DOHH2 (cell line): Measurements from ENCODE around the gene SELL.

ENCODE experiments used
- H3F3A ChIP-seq: fragments of 200-600 bp; sonication (generic), shearing (Covaris generic); 2 replicates; pipeline ENCODE4 v1.6.0; 2016; ENCODE audit warnings: antibody characterized with exemption, mild to moderate bottlenecking; ENCODE audit not compliant: control insufficient read depth, insufficient read depth
- H3K27ac ChIP-seq: fragments of 200-600 bp; sonication (generic); 2 replicates; pipeline ENCODE4 v1.5.1; 2014; ENCODE audit warnings: low read depth, mild to moderate bottlenecking, low read length, moderate library complexity
- H3K27me3 ChIP-seq: fragments of 200-600 bp; sonication (generic); 2 replicates; pipeline ENCODE4 v1.6.1; 2014; ENCODE audit warnings: mild to moderate bottlenecking, low read length, mixed read lengths; ENCODE audit not compliant: control insufficient read depth
- H3K36me3 ChIP-seq: fragments of 200-600 bp; sonication (generic); 2 replicates; pipeline ENCODE4 v1.6.1; 2014; ENCODE audit warnings: mild to moderate bottlenecking, low read length, moderate library complexity, mixed read lengths; ENCODE audit not compliant: control insufficient read depth
- H3K4me1 ChIP-seq: fragments of 200-600 bp; sonication (generic); 2 replicates; pipeline ENCODE4 v1.6.1; 2014; ENCODE audit warnings: mild to moderate bottlenecking, low read length, mixed read lengths; ENCODE audit not compliant: control insufficient read depth
- H3K4me2 ChIP-seq: fragments of 200-600 bp; sonication (generic); 2 replicates; pipeline ENCODE4 v1.6.0; 2014; ENCODE audit warnings: mild to moderate bottlenecking, low read length, moderate library complexity
- H3K4me3 ChIP-seq: fragments of 200-600 bp; sonication (generic); 2 replicates; pipeline ENCODE4 v1.5.1; 2014; ENCODE audit warnings: mild to moderate bottlenecking, low read length, mixed read lengths
- H3K79me2 ChIP-seq: fragments of 200-600 bp; sonication (generic); 2 replicates; pipeline ENCODE4 v1.6.1; 2014; ENCODE audit warnings: mild to moderate bottlenecking, low read length, mixed read lengths; ENCODE audit not compliant: control insufficient read depth
- H3K9me2 ChIP-seq: fragments of 200-600 bp; sonication (generic); replicated peaks from 2 replicates; pipeline ENCODE4 v1.6.1; 2014; ENCODE audit warnings: mild to moderate bottlenecking, low read length, mixed read lengths; ENCODE audit not compliant: control insufficient read depth
- H3K9me3 ChIP-seq: fragments of 200-600 bp; sonication (generic); 2 replicates; pipeline ENCODE4 v1.6.1; 2014; ENCODE audit warnings: antibody characterized with exemption, low read length, mixed read lengths; ENCODE audit not compliant: control insufficient read depth, insufficient read depth
- H4K20me1 ChIP-seq: fragments of 200-600 bp; sonication (generic); 2 replicates; pipeline ENCODE4 v1.6.0; 2014; ENCODE audit warnings: low read depth, mild to moderate bottlenecking, antibody characterized with exemption, low read length, moderate library complexity; ENCODE audit not compliant: control insufficient read depth, insufficient read depth
- EZH2phosphoT487 ChIP-seq: fragments of 200-600 bp; sonication (generic); IDR thresholded peaks from 2 replicates; pipeline ENCODE4 v1.6.1; 2017; ENCODE audit warnings: borderline replicate concordance, mild to moderate bottlenecking, antibody characterized with exemption, low read length, moderate library complexity, mixed read lengths
- TF ChIP-seq, protein P1 (sequence below): fragments of 200-600 bp; sonication (generic); IDR thresholded peaks from one replicate; pipeline ENCODE4 v1.5.1; 2014; ENCODE audit warnings: antibody characterized with exemption, mild to moderate bottlenecking, low read depth, low read length; ENCODE audit not compliant: poor library complexity, severe bottlenecking

Gene SELL

DNA sequence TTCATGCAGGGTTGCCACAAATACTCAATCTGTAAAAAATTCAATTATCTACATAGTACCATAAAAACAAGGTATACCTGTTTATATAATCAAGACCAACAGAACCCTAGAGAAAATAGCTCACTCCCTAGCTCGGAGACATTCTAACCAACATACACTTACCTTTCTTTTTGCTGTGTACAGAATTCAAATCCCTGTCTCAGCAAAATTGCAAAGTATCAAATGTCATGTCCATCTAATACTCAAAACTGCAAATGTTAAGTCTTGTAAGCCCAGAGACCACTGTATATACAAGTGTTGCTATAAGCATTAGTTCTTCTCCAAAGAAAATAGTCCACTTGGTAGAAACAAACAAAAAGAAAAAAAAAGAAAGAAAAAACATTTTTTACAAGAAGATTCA lies 38.6 kb upstream of the SELL start:
- Histone ChIP-seq H3K27me3 (peaks cover 6% of the 10 kb centered on the region; the same call in 1 of the 2 replicates), H3K9me2 (no peaks in the 10 kb centered on the region), H3K9me3 (no peaks in the 10 kb centered on the region), H4K20me1 (no peaks in the 10 kb centered on the region), H3K4me1 (no peaks in the 10 kb centered on the region), H3K27ac (no peak overlapping the region), H3F3A (no peaks in the 10 kb centered on the region), H3K4me3 (no peak overlapping the region), H3K79me2 (no peaks in the 10 kb centered on the region), H3K4me2 (no peak overlapping the region), H3K36me3 (no peaks in the 10 kb centered on the region)
- no peak for TF ChIP-seq EZH2phosphoT487
- TF ChIP-seq, protein P1, sequence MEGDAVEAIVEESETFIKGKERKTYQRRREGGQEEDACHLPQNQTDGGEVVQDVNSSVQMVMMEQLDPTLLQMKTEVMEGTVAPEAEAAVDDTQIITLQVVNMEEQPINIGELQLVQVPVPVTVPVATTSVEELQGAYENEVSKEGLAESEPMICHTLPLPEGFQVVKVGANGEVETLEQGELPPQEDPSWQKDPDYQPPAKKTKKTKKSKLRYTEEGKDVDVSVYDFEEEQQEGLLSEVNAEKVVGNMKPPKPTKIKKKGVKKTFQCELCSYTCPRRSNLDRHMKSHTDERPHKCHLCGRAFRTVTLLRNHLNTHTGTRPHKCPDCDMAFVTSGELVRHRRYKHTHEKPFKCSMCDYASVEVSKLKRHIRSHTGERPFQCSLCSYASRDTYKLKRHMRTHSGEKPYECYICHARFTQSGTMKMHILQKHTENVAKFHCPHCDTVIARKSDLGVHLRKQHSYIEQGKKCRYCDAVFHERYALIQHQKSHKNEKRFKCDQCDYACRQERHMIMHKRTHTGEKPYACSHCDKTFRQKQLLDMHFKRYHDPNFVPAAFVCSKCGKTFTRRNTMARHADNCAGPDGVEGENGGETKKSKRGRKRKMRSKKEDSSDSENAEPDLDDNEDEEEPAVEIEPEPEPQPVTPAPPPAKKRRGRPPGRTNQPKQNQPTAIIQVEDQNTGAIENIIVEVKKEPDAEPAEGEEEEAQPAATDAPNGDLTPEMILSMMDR: no peak

DNA sequence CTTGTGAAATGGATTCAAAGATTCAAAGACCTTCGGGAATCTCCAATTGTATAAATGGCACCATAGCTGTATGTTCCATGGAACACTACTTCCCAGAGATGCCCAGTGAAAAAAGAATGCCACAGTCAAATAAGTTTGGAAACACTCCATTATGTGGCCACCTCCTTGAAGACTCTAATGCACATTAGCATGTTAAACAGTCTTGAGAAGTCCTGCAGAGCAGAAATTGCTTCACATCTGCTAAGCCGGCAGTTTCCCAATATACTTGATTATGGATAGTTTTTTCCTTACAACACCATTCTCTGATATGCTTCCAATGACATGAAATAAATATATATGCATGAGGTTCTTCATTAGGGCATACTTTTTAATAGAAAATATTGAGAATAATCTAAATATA lies 35.1 kb upstream of the SELL start:
- Histone ChIP-seq H3K9me3 (no peaks in the 10 kb centered on the region), H3K9me2 (no peaks in the 10 kb centered on the region), H3K27me3 (peaks cover 3% of the 10 kb centered on the region; the same call in 1 of the 2 replicates), H3K4me2 (no peak overlapping the region), H4K20me1 (no peaks in the 10 kb centered on the region), H3F3A (no peaks in the 10 kb centered on the region), H3K4me3 (no peak overlapping the region), H3K27ac (no peak overlapping the region), H3K79me2 (no peaks in the 10 kb centered on the region), H3K36me3 (no peaks in the 10 kb centered on the region), H3K4me1 (no peaks in the 10 kb centered on the region)
- no peak for TF ChIP-seq EZH2phosphoT487
- TF ChIP-seq, protein P1: no peak

DNA sequence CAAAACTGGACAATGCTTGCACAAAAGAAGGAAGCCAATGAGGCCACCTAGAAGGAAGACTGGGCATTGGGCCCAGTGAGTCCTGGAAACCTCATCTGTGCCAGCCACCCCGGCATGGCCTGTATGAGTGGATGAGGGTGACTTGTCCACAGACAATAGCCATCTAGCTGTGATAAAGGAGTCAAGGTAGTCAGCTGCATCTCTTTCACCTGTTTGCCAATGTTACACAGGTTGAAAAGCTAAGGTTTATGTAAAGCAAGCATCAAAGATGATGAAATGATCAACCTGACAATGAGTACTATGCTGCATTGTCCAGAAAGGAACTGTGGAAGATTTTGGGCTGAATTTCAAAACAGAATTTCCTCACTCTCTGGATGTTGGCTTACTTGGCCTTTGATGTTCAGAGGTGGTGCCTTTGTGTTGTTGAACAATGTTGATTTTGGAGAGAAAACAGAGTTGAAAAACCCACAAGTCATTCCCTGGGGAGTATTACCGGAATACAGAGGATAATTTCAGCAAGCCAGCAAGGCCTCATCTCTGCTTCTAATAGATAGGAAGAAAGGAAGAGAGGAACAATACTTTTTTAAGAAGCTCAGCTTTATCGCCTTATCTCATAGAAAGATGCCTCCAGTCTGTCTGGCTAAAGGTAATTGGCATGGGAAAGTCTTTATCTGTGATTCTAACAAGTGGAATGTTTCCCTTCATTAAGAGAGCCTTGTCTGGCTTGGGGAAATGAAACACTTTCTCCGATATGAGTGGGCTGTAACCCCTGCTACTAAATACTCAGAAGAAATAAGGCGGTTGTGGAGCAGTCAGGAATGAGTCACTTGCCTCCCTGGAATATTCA lies 33.8 kb upstream of the SELL start:
- H4K20me1 ChIP-seq: no peaks in the 10 kb centered on the region
- peaks cover 3% of the 10 kb centered on the region; the same call in 1 of the 2 replicates for H3K27me3 ChIP-seq
- no peaks in the 10 kb centered on the region for H3K4me1 ChIP-seq
- no peak overlapping the region for H3K4me3 ChIP-seq
- no peak overlapping the region for H3K4me2 ChIP-seq
- H3K79me2 ChIP-seq: no peaks in the 10 kb centered on the region
- H3K9me3 ChIP-seq: no peaks in the 10 kb centered on the region
- no peaks in the 10 kb centered on the region for H3K36me3 ChIP-seq
- no peaks in the 10 kb centered on the region for H3F3A ChIP-seq
- no peak overlapping the region for H3K27ac ChIP-seq
- no peaks in the 10 kb centered on the region for H3K9me2 ChIP-seq
- TF ChIP-seq, protein P1: no peak
- no peak for TF ChIP-seq EZH2phosphoT487
